Liver (tissue), 9 donors: ENCODE results near the gene AP5B1. TPM values are rescaled to one million over a fixed set of nuclear protein-coding genes. Genes with fewer than 3 reads are reported as not detected.
A peak's percentile ranks its signal among the peaks of the same experiment; 100 is the strongest.

Experiments used
- DNase-seq: peaks from one replicate; pipeline ENCODE4 v3.0.0-alpha.2; 2017; ENCODE audit warnings: low spot score
- H3K27ac ChIP-seq, 2 donors: one replicate each; pipeline ENCODE4 v1.7.0; 2013; ENCODE audit warnings: inconsistent platforms in 2 of 2, low read length in 2 of 2, control low read depth in 1 of 2, low read depth in 1 of 2, mild to moderate bottlenecking in 1 of 2
- H3K27me3 ChIP-seq, 4 donors: one replicate each; pipeline versions ENCODE4 v1.6.1 to v1.7.0; 2013; ENCODE audit warnings: low read length in 3 of 4, inconsistent platforms in 1 of 4, mild to moderate bottlenecking in 1 of 4, moderate library complexity in 1 of 4; ENCODE audit not compliant: control insufficient read depth in 4 of 4, insufficient read depth in 4 of 4
- H3K36me3 ChIP-seq, 4 donors: one replicate each; pipeline versions ENCODE4 v1.6.1 to v1.7.0; 2013; ENCODE audit warnings: low read length in 3 of 4, mild to moderate bottlenecking in 3 of 4, low read depth in 1 of 4, moderate library complexity in 1 of 4; ENCODE audit not compliant: control insufficient read depth in 4 of 4, insufficient read depth in 3 of 4
- H3K4me1 ChIP-seq, 4 donors: one replicate each; pipeline versions ENCODE4 v1.6.1 to v1.7.0; 2013; ENCODE audit warnings: low read length in 3 of 4, mild to moderate bottlenecking in 3 of 4, moderate library complexity in 1 of 4; ENCODE audit not compliant: control insufficient read depth in 4 of 4, insufficient read depth in 4 of 4
- H3K4me3 ChIP-seq, 3 donors: one replicate each; pipeline versions ENCODE4 v1.6.1 to v1.7.0; 2013; ENCODE audit warnings: low read length in 3 of 3, control low read depth in 1 of 3, low read depth in 1 of 3, mild to moderate bottlenecking in 1 of 3
- H3K9ac ChIP-seq, 2 donors: one replicate each; pipeline ENCODE4 v1.7.0; 2013; ENCODE audit warnings: low read length in 2 of 2, mild to moderate bottlenecking in 2 of 2, moderate library complexity in 2 of 2, control low read depth in 1 of 2, low read depth in 1 of 2
- H3K9me3 ChIP-seq, 4 donors: one replicate each; pipeline versions ENCODE4 v1.6.1 to v1.7.0; 2013; ENCODE audit warnings: low read length in 3 of 4; ENCODE audit not compliant: control insufficient read depth in 4 of 4
- ATF3 ChIP-seq: IDR thresholded peaks from 2 replicates; pipeline ENCODE4 v1.6.1; 2016; ENCODE audit warnings: antibody characterized with exemption
- FOXA1 ChIP-seq: IDR thresholded peaks from 2 replicates; pipeline ENCODE4 v1.6.1; 2016; ENCODE audit warnings: antibody characterized with exemption
- FOXA2 ChIP-seq: IDR thresholded peaks from 2 replicates; pipeline ENCODE4 v1.6.1; 2016; ENCODE audit warnings: antibody characterized with exemption
- GABPA ChIP-seq, 2 donors: IDR thresholded peaks in 1 of 2; conservative IDR thresholded peaks in 1 of 2; 2 replicates each; pipeline ENCODE4 v1.6.1; 2016; ENCODE audit warnings: antibody characterized with exemption in 2 of 2, mild to moderate bottlenecking in 1 of 2, moderate library complexity in 1 of 2
- HNF4A ChIP-seq, 2 donors: conservative IDR thresholded peaks; 2 replicates each; pipeline ENCODE4 v1.6.1; 2016; ENCODE audit warnings: antibody characterized with exemption in 2 of 2, mild to moderate bottlenecking in 2 of 2
- HNF4G ChIP-seq: IDR thresholded peaks from 2 replicates; pipeline ENCODE4 v1.6.1; 2016; ENCODE audit warnings: antibody characterized with exemption
- JUND ChIP-seq, 2 donors: IDR thresholded peaks; 2 replicates each; pipeline ENCODE4 v1.6.1; 2016; ENCODE audit warnings: antibody characterized with exemption in 2 of 2
- MAX ChIP-seq: IDR thresholded peaks from 2 replicates; pipeline ENCODE4 v1.6.1; 2016; ENCODE audit warnings: antibody characterized with exemption
- NR2F2 ChIP-seq: IDR thresholded peaks from 2 replicates; pipeline ENCODE4 v1.6.1; 2016; ENCODE audit warnings: antibody characterized with exemption
- RAD21 ChIP-seq, 2 donors: IDR thresholded peaks; 2 replicates each; pipeline ENCODE4 v1.6.1; 2016; ENCODE audit warnings: antibody characterized with exemption in 2 of 2, mild to moderate bottlenecking in 2 of 2
- REST ChIP-seq: IDR thresholded peaks from 2 replicates; pipeline ENCODE4 v1.6.1; 2016; ENCODE audit warnings: antibody characterized with exemption, mild to moderate bottlenecking
- RXRA ChIP-seq, 2 donors: IDR thresholded peaks; 2 replicates each; pipeline ENCODE4 v1.6.1; 2017 to 2018; ENCODE audit warnings: antibody characterized with exemption in 2 of 2, mild to moderate bottlenecking in 1 of 2
- SP1 ChIP-seq: IDR thresholded peaks from 2 replicates; pipeline ENCODE4 v1.6.1; 2018; ENCODE audit warnings: antibody characterized with exemption, mild to moderate bottlenecking
- TAF1 ChIP-seq: conservative IDR thresholded peaks from 2 replicates; pipeline ENCODE4 v1.6.1; 2016; ENCODE audit warnings: antibody characterized with exemption, mild to moderate bottlenecking
- YY1 ChIP-seq: IDR thresholded peaks from 2 replicates; pipeline ENCODE4 v1.6.1; 2016; ENCODE audit warnings: antibody characterized with exemption, mild to moderate bottlenecking
- WGBS: extraction: QIAGEN DNeasy Blood & Tissue Kit; methylation state at CpG from one replicate; pipeline ENCODE4 v1.1.7; 2013; 5-methylcytosine and 5-hydroxymethylcytosine counted together
- polyA plus RNA-seq, 2 donors: library from polyadenylated mRNA; stranded (reverse) in 1 of 2; unstranded in 1 of 2; fragments of 200-250 nt in 1 of 2; fragments of >200 nt in 1 of 2; fragmentation: Nextera tagmentation in 1 of 2; extraction: Ambion mirVana in 1 of 2; gene quantifications; one replicate each; pipeline versions ENCODE4 v1.2.1 to v1.2.3, GENCODE V29; 2013 to 2015
- total RNA-seq, 2 donors: library from RNA; depleted of rRNA; stranded (reverse); fragments of >200 nt; gene quantifications; one replicate each; pipeline ENCODE4 v1.2.3, GENCODE V29; 2014
- TF ChIP-seq, protein P1 (sequence below): fragments of 150-350 bp; IDR thresholded peaks from 2 replicates; pipeline ENCODE4 v1.5.1; 2017; ENCODE audit warnings: improper control_type of control experiment, low read depth, low read length; ENCODE audit not compliant: missing input control
- TF ChIP-seq, protein P2 (sequence below): IDR thresholded peaks from 2 replicates; pipeline ENCODE4 v1.6.1; 2016; ENCODE audit warnings: antibody characterized with exemption
- donor health status: healthy.
- donor health status: healthy.
- donor health status: healthy.
- donor health status: healthy.
- donor health status: healthy.

The AP5B1 gene, protein sequence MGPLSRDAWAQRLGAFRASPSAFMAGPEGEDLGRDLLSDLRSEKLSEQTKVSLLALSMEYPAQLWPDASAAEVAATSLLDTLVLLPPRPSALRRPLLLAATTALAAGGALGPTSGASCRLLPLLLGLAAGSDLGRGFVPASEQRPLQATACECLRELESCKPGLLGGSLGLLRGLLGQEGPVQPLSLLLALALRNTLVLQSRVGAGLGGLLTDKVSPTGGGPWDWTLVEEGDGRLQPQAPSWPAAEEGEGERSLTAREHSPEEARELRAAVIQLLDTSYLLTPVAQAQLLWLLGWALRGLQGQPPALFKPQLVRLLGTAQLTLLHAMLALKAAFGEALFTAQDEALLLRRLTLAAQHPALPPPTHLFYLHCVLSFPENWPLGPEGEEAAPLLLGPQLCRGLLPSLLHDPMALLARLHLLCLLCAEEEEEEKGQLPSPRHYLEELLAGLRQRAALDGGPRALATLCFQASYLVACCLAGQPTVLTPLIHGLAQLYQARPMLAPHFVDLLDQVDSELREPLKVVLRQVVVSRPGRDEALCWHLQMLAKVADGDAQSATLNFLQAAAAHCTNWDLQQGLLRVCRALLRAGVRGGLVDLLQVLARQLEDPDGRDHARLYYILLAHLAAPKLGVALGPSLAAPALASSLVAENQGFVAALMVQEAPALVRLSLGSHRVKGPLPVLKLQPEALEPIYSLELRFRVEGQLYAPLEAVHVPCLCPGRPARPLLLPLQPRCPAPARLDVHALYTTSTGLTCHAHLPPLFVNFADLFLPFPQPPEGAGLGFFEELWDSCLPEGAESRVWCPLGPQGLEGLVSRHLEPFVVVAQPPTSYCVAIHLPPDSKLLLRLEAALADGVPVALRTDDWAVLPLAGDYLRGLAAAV
- total RNA-seq (10 to 100 TPM in 1 of 2 donors, 1 to 10 TPM in 1; 4.7 to 10.8 TPM), polyA plus RNA-seq (1 to 10 TPM; 2.0 to 5.2 TPM)

- Histone ChIP-seq H3K27ac (peak within 1 kb of the TSS; percentile 65 to 75), H3K9ac (peak within 1 kb of the TSS in 1 of 2 donors; percentile 86), H3K4me3 (peak within 1 kb of the TSS; percentile 63 to 92 (median 69)), H3K9me3 (no peaks in the 10 kb centered on the region), H3K27me3 (no peaks in the 10 kb centered on the region), H3K4me1 (peaks cover 4 to 19% (median 17%) of the 10 kb centered on the region in 4 donors), H3K36me3 (peaks cover 0 to 6% (median 0%) of the 10 kb centered on the region in 4 donors)
- TF ChIP-seq MAX (no peak), RAD21 (IDR thresholded peaks at IDR 0.05) (no peak), HNF4G (no peak), NR2F2 (no peak), REST (no peak), JUND (IDR thresholded peaks at IDR 0.05) (no peak), HNF4A (conservative IDR thresholded peaks at IDR 0.05) (no peak), FOXA2 (no peak), GABPA (IDR thresholded peaks at IDR 0.05 in 1 of 2, conservative IDR thresholded peaks at IDR 0.05 in 1 of 2) (no peak), TAF1 (no peak), ATF3 (no peak), RXRA (IDR thresholded peaks at IDR 0.05) (no peak), FOXA1 (no peak), YY1 (no peak), SP1 (no peak)
- TF ChIP-seq, protein P1, sequence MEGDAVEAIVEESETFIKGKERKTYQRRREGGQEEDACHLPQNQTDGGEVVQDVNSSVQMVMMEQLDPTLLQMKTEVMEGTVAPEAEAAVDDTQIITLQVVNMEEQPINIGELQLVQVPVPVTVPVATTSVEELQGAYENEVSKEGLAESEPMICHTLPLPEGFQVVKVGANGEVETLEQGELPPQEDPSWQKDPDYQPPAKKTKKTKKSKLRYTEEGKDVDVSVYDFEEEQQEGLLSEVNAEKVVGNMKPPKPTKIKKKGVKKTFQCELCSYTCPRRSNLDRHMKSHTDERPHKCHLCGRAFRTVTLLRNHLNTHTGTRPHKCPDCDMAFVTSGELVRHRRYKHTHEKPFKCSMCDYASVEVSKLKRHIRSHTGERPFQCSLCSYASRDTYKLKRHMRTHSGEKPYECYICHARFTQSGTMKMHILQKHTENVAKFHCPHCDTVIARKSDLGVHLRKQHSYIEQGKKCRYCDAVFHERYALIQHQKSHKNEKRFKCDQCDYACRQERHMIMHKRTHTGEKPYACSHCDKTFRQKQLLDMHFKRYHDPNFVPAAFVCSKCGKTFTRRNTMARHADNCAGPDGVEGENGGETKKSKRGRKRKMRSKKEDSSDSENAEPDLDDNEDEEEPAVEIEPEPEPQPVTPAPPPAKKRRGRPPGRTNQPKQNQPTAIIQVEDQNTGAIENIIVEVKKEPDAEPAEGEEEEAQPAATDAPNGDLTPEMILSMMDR: no peak
- TF ChIP-seq, protein P2, sequence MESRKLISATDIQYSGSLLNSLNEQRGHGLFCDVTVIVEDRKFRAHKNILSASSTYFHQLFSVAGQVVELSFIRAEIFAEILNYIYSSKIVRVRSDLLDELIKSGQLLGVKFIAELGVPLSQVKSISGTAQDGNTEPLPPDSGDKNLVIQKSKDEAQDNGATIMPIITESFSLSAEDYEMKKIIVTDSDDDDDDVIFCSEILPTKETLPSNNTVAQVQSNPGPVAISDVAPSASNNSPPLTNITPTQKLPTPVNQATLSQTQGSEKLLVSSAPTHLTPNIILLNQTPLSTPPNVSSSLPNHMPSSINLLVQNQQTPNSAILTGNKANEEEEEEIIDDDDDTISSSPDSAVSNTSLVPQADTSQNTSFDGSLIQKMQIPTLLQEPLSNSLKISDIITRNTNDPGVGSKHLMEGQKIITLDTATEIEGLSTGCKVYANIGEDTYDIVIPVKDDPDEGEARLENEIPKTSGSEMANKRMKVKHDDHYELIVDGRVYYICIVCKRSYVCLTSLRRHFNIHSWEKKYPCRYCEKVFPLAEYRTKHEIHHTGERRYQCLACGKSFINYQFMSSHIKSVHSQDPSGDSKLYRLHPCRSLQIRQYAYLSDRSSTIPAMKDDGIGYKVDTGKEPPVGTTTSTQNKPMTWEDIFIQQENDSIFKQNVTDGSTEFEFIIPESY: no peak
- DNase-seq: peak; percentile 78
- under 1% methylated on average over 59 of the region's 59 CpGs for whole genome bisulfite sequencing
Measured at GRCh38 chr11:65780770-65781151, at the start of gene AP5B1. AP5B1 (minus strand) TSS chr11:65780976; CDS start chr11:65780591, 385 bp downstream.
